Skeletal muscle cell (primary cell): ENCODE data around the gene ATXN7.

Source experiments
- DNase-seq: peaks from one replicate; pipeline ENCODE4 v3.0.0-alpha.2; 2010; ENCODE audit warnings: low read depth
- H3K4me3 ChIP-seq: 2 replicates; pipeline ENCODE4 v1.5.1; 2011; ENCODE audit warnings: low read depth, mild to moderate bottlenecking, control low read depth, low read length, moderate library complexity

Gene ATXN7

DNA sequence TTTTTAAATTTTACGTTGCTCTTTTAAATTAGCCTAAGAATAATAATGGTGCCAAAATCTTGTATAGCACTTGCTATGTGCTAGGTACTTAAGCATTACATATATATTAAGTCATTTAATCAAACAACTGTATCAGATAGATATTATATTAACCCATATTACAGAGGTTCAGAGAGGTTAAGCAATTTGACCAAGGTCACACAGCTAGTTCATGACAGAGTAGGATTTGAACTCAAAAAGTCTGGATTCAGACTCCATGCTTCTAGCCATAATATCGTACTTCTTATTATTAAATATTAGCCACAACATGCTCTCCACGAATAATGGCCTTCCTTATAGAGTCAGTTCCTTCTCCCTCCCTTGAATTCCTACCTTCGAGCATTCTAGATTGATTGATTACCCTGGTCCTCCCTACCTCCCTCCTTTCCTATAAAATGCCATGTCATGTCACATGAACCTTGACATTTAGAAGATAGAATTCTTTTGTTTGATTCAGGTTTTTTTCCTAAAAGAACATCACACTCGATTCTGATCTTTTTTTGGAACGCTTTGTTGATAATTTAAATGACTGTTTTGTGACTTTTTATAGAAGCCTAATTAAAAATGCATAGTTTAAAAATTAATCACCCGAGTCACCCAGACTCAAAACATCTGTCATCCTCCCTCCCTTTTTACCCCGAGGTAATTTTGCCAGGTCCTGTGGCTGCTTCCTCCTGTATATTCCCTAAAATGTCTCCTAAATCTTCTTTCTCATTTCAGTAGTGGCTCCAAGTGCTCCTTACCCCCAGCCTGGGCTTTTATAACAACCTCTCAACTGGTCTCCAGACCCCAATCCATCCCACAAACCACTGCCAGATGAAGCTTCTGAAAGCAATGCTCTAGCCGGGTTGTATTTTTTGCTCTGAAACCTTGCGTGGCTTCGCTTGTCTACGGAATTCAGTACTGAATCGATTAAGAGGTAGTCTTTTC lies 168.2 kb downstream of the ATXN7 start:
- no peak overlapping the region for H3K4me3 ChIP-seq
- DNase-seq: no peak

DNA sequence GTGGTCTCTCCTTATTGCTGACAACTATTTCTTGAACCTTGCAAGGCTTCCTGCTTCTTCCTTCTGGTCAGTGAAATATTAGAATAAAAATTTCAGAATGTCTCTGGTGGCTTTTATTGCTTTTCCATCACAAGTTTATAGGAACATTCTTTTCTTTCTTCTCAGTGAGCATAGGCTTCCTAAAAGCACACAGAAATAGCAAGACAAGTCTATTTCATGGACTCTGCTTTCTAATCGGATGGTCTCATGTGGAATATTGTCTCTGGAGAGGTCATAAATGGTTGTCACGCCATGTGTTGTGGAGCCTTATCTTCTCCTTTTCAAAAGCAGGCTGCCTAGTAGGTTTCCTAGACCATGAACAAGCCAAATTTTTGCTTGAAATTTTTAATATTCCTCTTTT lies 169.4 kb downstream of the ATXN7 start:
- no peak for DNase-seq
- no peak overlapping the region for H3K4me3 ChIP-seq

DNA sequence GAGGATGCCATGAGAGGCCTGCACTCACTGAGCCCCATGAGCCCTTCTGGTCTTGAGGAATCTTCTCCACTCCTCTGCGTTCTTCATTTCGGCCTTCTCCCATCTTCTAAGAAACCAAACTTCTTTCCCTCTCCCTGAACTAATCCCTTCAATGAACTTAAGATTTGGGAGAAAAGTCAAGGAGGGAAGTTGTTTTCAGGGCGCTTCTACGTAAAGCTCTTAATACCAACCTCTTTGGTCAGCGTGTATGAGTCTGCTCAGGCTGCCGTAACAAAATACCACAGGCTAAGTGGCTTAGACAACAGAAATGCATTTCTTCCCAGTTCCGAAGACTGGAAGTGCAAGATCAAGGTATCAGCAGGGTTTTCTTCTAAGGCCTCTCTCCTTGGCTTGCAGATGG lies 173.4 kb downstream of the ATXN7 start:
- H3K4me3 ChIP-seq: no peak overlapping the region
- no peak for DNase-seq

DNA sequence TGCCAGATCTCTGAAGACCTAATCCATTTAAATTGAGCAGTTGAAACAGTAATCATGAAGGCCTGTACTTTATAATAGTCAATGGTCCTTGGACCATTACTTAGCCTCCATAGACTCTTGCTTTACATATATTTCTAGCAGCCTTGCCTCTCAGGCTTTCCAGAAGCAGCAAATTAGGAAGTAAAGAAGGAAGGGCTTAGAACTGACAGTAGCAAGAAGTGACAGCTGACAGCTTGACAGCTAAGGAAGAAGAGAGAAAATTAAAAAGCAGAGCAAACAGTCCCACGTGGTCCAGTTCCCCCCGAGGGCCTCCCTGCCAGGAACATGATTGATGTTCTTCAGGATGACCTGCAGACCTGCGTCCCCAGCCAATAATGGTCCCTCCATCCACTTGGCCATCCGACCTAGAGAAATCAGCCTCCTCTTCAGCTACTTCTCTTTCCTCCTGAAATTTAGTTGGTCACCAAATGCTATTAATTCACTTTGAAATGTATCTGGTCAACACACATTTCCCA lies 174.6 kb downstream of the ATXN7 start:
- no peak for DNase-seq

DNA sequence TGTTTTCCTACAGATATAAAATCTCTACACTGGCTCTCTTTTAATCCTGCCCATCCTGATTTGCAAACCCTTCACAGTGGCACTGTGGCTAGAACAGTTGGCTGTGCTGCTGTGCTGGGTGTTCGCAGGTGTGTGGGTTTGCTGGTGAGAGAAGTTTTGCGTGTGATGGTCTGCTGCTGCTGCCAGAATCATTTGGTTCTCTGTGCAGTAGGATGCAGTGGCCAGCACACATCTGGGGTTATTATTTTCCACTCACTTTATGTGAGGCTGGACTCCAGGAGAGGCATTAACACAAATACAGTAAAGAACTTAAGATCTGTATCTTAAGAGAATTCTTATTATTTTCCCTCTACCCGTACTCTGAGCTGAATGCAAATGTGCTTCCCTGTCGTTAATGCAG lies 175.7 kb downstream of the ATXN7 start:
- no peak for DNase-seq
- no peak overlapping the region for H3K4me3 ChIP-seq

More for the DNA sequence above, 174.6 kb downstream of the ATXN7 start:
- no peak overlapping the region for H3K4me3 ChIP-seq

DNA sequence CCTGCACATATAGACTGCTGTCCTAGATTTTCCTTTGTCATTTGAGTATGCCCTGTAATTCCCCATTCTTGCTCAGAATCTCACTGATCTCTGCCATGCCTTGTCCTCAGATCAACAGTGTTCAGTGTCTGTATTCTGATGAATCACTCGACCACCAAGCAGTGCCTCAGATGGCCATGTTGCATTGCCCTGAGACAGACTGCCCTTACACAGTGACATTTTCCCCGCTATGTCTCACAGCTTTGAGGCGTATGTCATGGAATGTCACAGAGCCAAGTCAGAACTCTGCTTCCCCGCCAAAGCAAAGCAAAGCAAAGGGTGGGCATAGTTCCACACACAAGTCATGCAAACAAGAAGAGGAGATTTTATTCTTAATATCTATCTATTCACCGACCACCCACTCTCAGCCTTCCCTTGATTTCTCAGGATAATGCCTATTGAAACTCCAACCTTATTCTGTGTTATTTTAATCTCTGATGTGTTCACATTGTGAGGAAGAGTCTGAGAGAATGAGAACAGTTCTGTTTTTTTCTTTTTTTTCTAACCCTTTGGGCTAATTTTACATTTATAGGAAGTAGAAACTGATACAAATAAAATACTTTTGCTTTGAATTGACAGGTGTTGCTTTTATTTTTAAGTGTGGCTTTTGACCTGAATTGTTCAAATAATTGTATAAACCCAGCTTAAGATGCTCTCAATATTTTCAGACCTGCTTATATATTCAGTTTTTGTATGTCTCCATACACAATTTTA lies 176.5 kb downstream of the ATXN7 start:
- no peak for DNase-seq
- H3K4me3 ChIP-seq: no peak overlapping the region

DNA sequence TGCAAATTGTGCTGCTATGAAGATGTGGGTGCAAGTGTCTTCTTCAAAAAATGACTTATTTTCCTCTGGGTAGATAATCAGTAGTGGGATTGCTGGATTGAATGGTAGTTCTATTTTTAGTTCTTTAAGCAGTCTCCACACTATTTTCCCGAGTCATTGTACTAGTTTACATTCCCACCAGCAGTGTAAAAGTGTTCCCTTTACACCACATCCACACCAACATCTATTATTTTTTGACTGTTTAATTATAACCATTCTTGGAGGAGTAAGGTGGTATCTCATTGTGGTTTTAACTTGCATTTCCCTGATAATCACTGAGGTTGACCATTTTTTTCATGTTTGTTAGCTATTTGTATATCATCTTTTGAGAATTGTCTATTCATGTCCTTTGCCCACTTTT lies 179.3 kb downstream of the ATXN7 start:
- no peak for DNase-seq
- H3K4me3 ChIP-seq: no peak overlapping the region

DNA sequence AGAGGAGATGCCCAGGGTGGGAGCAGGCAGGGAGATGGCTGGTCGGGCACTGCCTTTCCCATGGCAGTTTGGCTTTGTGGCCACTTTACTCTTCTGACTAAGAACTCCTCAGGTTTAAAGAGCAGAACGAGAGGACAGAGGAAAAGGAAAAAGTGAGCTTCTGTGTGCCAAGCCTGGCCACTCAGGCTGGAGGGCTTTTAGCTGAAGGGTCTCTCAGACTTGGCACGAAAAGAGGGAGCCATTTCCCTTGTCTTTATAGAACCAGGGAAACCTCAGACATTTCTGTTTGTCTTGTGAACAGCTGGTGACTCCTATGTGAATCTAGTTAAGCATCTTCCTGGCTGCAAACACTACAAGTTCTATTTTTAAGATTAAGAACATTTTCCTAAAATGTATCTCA lies 182.9 kb downstream of the ATXN7 start:
- DNase-seq: no peak

DNA sequence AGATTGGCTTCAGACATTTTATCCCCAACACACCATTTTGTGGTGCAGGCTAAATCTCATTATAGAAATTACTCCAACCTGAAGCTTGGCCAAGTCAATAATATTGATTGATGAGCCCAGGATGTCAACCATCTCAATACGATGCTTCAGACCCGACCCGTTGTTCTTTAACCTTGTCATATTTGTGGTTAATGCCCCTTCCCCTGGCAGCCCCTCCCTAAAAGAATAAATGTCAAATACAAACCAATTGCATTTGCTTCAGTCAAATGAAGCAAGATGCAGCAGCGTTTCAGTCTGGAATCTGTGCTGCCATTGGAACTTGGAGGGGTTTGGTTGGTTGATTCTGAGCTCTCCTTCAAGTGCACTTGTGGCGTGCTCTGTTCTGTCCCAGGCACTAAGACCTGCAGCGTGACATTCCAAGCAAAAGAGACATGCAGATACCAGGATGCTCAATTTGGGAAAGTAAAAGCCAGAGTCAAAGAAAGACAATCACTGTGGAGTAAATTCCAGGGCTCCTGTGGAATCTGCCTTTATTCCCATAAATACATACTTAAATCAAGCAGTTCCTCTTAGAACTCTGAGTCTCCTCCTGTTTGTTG lies 183.4 kb downstream of the ATXN7 start:
- DNase-seq: no peak
- no peak overlapping the region for H3K4me3 ChIP-seq

More for the DNA sequence above, 182.9 kb downstream of the ATXN7 start:
- no peak overlapping the region for H3K4me3 ChIP-seq

DNA sequence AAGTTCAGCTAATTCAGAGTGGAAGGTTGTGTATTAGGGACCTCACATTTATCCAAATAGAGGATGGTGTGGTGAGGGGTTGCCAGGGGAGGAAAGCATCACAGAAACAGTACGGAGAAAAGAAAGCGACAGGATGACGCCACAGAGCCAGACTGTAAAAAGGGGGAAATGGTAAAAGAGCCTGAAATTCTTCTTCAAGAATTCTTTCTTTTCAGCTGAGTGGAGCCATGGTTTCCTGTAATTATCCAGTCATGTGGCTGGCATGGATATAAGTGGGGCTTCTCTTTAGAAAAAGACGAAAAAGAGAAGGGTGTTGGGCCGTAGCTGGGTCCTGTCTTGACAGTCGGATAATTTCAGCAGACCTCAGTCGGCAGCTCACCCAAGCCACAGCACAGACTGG lies 184.1 kb downstream of the ATXN7 start:
- H3K4me3 ChIP-seq: no peak overlapping the region

DNA sequence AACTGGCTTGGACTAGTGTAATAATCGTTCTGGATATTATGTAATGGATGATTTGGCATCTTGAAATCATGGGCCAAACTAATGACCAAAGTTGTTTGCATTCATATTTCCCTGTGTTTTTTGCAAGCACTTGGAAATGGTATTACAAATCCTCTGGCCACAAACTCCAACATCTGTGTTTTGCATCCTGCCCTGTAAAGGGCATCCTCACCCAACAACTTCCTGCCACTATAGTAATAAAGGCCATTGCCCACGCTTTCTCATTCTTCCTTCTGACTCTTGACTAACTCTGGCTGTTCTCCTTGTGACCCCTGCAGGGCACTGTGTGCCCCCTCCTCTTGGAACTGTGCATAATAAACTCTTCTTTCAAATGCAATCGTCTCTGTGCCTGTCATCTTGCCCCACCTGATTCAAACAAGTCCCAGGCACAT lies 185.0 kb downstream of the ATXN7 start:
- no peak overlapping the region for H3K4me3 ChIP-seq
- DNase-seq: no peak

More for the DNA sequence above, 184.1 kb downstream of the ATXN7 start:
- no peak for DNase-seq

DNA sequence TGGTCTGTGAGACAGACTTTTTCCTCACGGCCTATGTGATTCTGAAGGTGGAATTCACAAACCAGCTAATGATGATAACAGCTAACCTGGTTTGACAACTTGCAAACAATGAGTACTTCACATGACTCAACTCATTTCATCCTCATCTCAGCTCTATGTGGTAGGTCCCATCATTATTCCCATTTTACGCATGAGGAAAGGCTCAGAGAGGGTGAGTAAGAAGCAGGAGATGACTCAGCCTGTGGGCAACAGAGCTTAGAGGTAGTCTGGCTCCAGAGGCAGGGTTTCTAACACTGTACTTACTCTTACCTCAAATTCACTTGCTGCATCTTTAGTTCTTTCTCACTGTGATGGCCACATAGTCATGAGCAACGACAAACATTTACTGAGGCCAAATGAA lies 185.5 kb downstream of the ATXN7 start:
- DNase-seq: no peak
- H3K4me3 ChIP-seq: no peak overlapping the region

DNA sequence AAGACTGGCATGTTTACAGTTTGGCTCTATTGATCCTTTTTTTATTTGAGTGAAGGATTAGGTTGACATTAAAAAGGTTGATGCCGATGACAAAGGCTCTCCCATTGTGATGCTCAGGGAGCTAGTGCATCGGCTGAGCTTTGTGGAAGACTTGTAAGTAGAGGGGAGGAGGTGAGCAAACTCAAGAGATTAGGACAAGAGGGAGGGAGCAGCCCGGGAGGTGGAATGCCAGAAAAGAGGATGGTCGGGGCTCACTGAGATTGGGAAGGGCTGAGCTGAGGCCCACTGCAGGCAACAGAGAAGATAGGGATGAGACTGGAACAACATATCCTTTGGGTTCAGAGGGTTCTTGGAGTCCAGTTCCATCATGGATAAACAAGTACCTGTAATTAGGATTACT lies 186.2 kb downstream of the ATXN7 start:
- DNase-seq: no peak
- H3K4me3 ChIP-seq: no peak overlapping the region
